Measurements from ENCODE around the gene OR51L1. TPM values are rescaled to one million over a fixed set of nuclear protein-coding genes. Genes with fewer than 3 reads are reported as not detected.

OR51L1 gene
- total RNA-seq, 1 experiment from 2014 or later = not detected

DNA sequence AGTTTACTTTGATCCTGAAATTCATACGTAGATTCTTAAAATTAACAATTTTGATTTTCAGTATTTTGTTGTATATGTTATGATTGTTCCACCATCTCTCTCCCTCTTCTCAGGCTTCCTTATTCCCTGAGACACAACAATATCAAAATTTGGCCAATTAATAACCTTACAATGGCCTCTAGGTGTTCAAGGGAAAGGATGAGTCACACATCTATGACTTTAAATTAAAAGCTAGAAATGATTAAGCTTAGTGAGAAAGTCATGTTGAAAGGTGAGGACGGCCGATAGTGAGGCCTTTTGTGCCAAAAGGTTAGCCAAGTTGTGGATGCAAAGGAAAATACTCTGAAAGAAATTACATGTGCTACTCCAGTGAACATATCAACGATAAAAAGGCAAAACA lies 46.2 kb downstream of the OR51L1 start:
- Histone ChIP-seq H3K9me3 (ENCODE audit: control insufficient read depth in 1 of 2, insufficient read depth in 1 of 2, low read depth in 1 of 2, low read length in 2 of 2) (no peaks in the 10 kb centered on the region), H3K27ac (ENCODE audit: low read depth, low read length) (no peak overlapping the region), H3K27me3 (ENCODE audit: insufficient read depth, low read length) (peaks cover 49% of the 10 kb centered on the region), H3K4me2 (ENCODE audit: low read length) (no peak overlapping the region), H4K20me1 (ENCODE audit: insufficient read depth) (no peaks in the 10 kb centered on the region; the same call in 1 of the 2 replicates), H3K4me3 (replicated peaks in 1 of 2; ENCODE audit: low read depth in 1 of 2, low read length in 2 of 2) (no peak overlapping the region), H2AFZ (ENCODE audit: low read depth, low read length, poor library complexity, severe bottlenecking) (no peak overlapping the region), H3K9ac (ENCODE audit: low read length) (no peak overlapping the region), H3K79me2 (ENCODE audit: insufficient read depth, low read length) (no peaks in the 10 kb centered on the region), H3K36me3 (ENCODE audit: control insufficient read depth in 1 of 2, insufficient read depth in 2 of 2, low read length in 2 of 2) (no peaks in the 10 kb centered on the region), H3K4me1 (ENCODE audit: control insufficient read depth in 1 of 2, insufficient read depth in 2 of 2, low read length in 2 of 2) (no peaks in the 10 kb centered on the region), H3K9me2 (ENCODE audit: insufficient read depth) (no peaks in the 10 kb centered on the region)
- ChIA-PET POLR2A (no interaction called here), CTCF (no interaction called here), RAD21 (ENCODE audit: low non-redundant PET in 1 of 2, low total read pairs in 2 of 2, uncharacterized antibody in 2 of 2, unreplicated experiment in 2 of 2) (no interaction called here)
- no peak for DNase-seq (ENCODE audit: low read depth, low spot score)
- BruUV-seq (replicated peaks) = no TSS peak
- intact Hi-C loops (cut with micrococcal nuclease) = no loop called here
- no peak for ATAC-seq
- TF ChIP-seq ZFX (IDR thresholded peaks at IDR 0.05) (no peak), POLR2AphosphoS5 (IDR thresholded peaks at IDR 0.05; ENCODE audit: low read depth, low read length) (no peak), SRF (IDR thresholded peaks at IDR 0.05; ENCODE audit: low read depth) (no peak), CBX3 (IDR thresholded peaks at IDR 0.05; ENCODE audit: low read depth) (no peak), EZH2phosphoT487 (IDR thresholded peaks at IDR 0.05; ENCODE audit: borderline replicate concordance) (no peak), FOSL1 (IDR thresholded peaks at IDR 0.05; ENCODE audit: low read depth) (no peak)
- TF ChIP-seq, protein P1, sequence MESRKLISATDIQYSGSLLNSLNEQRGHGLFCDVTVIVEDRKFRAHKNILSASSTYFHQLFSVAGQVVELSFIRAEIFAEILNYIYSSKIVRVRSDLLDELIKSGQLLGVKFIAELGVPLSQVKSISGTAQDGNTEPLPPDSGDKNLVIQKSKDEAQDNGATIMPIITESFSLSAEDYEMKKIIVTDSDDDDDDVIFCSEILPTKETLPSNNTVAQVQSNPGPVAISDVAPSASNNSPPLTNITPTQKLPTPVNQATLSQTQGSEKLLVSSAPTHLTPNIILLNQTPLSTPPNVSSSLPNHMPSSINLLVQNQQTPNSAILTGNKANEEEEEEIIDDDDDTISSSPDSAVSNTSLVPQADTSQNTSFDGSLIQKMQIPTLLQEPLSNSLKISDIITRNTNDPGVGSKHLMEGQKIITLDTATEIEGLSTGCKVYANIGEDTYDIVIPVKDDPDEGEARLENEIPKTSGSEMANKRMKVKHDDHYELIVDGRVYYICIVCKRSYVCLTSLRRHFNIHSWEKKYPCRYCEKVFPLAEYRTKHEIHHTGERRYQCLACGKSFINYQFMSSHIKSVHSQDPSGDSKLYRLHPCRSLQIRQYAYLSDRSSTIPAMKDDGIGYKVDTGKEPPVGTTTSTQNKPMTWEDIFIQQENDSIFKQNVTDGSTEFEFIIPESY (IDR thresholded peaks at IDR 0.05; ENCODE audit: extremely low read depth, insufficient replicate concordance, low read length) = no peak
- TF ChIP-seq, protein P2, sequence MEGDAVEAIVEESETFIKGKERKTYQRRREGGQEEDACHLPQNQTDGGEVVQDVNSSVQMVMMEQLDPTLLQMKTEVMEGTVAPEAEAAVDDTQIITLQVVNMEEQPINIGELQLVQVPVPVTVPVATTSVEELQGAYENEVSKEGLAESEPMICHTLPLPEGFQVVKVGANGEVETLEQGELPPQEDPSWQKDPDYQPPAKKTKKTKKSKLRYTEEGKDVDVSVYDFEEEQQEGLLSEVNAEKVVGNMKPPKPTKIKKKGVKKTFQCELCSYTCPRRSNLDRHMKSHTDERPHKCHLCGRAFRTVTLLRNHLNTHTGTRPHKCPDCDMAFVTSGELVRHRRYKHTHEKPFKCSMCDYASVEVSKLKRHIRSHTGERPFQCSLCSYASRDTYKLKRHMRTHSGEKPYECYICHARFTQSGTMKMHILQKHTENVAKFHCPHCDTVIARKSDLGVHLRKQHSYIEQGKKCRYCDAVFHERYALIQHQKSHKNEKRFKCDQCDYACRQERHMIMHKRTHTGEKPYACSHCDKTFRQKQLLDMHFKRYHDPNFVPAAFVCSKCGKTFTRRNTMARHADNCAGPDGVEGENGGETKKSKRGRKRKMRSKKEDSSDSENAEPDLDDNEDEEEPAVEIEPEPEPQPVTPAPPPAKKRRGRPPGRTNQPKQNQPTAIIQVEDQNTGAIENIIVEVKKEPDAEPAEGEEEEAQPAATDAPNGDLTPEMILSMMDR (IDR thresholded peaks at IDR 0.05 in 2 of 3, conservative IDR thresholded peaks at IDR 0.05 in 1 of 3; ENCODE audit: borderline replicate concordance in 1 of 3, insufficient read depth in 1 of 3, low read depth in 2 of 3, low read length in 2 of 3) = no peak

Data from HCT116 (cell line).